IPS-20b (cell line): ENCODE results near the gene GPALPP1.
"Not testable (repeated sequence)": the region's sequence is repeated elsewhere in the genome, so short reads cannot be mapped to it uniquely, and the experiment has no call there.

Experiments used
- H3K27ac ChIP-seq: one replicate; pipeline ENCODE4 v1.5.1; 2013; ENCODE audit warnings: low read length
- H3K27me3 ChIP-seq: 2 replicates; pipeline ENCODE4 v1.6.1; 2013; ENCODE audit warnings: mild to moderate bottlenecking, low read length, inconsistent platforms; ENCODE audit not compliant: insufficient read depth
- H3K36me3 ChIP-seq: 2 replicates; pipeline ENCODE4 v1.6.1; 2013; ENCODE audit warnings: low read depth, mild to moderate bottlenecking, inconsistent platforms, low read length, moderate library complexity; ENCODE audit not compliant: insufficient read depth
- H3K4me1 ChIP-seq: 2 replicates; pipeline ENCODE4 v1.6.1; 2013; ENCODE audit warnings: mild to moderate bottlenecking, control low read depth, inconsistent platforms, low read length, moderate library complexity; ENCODE audit not compliant: insufficient read depth
- H3K4me3 ChIP-seq: 2 replicates; pipeline ENCODE4 v1.5.1; 2013; ENCODE audit warnings: mild to moderate bottlenecking, low read length, inconsistent platforms
- H3K9ac ChIP-seq: 2 replicates; pipeline ENCODE4 v1.6.1; 2013; ENCODE audit warnings: low read depth, mild to moderate bottlenecking, inconsistent platforms, low read length, moderate library complexity
- H3K9me3 ChIP-seq: 2 replicates; pipeline ENCODE4 v1.6.1; 2013; ENCODE audit warnings: mild to moderate bottlenecking, low read depth, low read length, inconsistent platforms; ENCODE audit not compliant: insufficient read depth

GPALPP1 gene

GRCh38 chr13:45011198-45011597, 21.9 kb downstream of the GPALPP1 start:
- H3K4me3 ChIP-seq, result no peak overlapping the region
- H3K27me3 ChIP-seq, result no peaks in the 10 kb centered on the region
- peaks cover 71% of the 10 kb centered on the region for H3K36me3 ChIP-seq
- no peak overlapping the region for H3K27ac ChIP-seq
- no peaks in the 10 kb centered on the region for H3K4me1 ChIP-seq
- no peak overlapping the region for H3K9ac ChIP-seq
- H3K9me3 ChIP-seq, result no peaks in the 10 kb centered on the region

GRCh38 chr13:45015300-45015699, 26.0 kb downstream of the GPALPP1 start:
- Histone ChIP-seq H3K4me3 (no peak overlapping the region), H3K9ac (no peak overlapping the region), H3K4me1 (no peaks in the 10 kb centered on the region), H3K27me3 (no peaks in the 10 kb centered on the region), H3K27ac (no peak overlapping the region), H3K36me3 (peaks cover 60% of the 10 kb centered on the region), H3K9me3 (no peaks in the 10 kb centered on the region)

- no peaks in the 10 kb centered on the region for H3K9me3 ChIP-seq
- H3K4me1 ChIP-seq, result no peaks in the 10 kb centered on the region
- peaks cover 63% of the 10 kb centered on the region for H3K36me3 ChIP-seq
- H3K27me3 ChIP-seq, result no peaks in the 10 kb centered on the region
- no peak overlapping the region for H3K9ac ChIP-seq
- no peak overlapping the region for H3K27ac ChIP-seq
- H3K4me3 ChIP-seq, result no peak overlapping the region
These were observed 27.6 kb downstream of the GPALPP1 start for GRCh38 chr13:45016792-45017425.

GRCh38 chr13:45019981-45020380, 30.6 kb downstream of the GPALPP1 start:
- peaks cover 51% of the 10 kb centered on the region for H3K36me3 ChIP-seq
- not testable (repeated sequence) for H3K9me3 ChIP-seq, H3K4me1 ChIP-seq, H3K27ac ChIP-seq, H3K4me3 ChIP-seq, H3K27me3 ChIP-seq, H3K9ac ChIP-seq

GRCh38 chr13:45021250-45021649, 31.9 kb downstream of the GPALPP1 start:
- Histone ChIP-seq H3K9ac (no peak overlapping the region), H3K4me3 (no peak overlapping the region), H3K27ac (no peak overlapping the region), H3K9me3 (no peaks in the 10 kb centered on the region), H3K27me3 (no peaks in the 10 kb centered on the region), H3K36me3 (peaks cover 41% of the 10 kb centered on the region), H3K4me1 (no peaks in the 10 kb centered on the region)

- Histone ChIP-seq H3K27me3 (no peaks in the 10 kb centered on the region), H3K4me3 (no peak overlapping the region), H3K9ac (no peak overlapping the region), H3K27ac (no peak overlapping the region), H3K9me3 (no peaks in the 10 kb centered on the region), H3K36me3 (peaks cover 31% of the 10 kb centered on the region; the same call in 1 of the 2 replicates), H3K4me1 (no peaks in the 10 kb centered on the region)
These were observed 35.5 kb downstream of the GPALPP1 start for GRCh38 chr13:45024847-45025246.

GRCh38 chr13:45034342-45034741, 45.0 kb downstream of the GPALPP1 start:
- H3K9ac ChIP-seq, result no peak overlapping the region
- peaks cover 6% of the 10 kb centered on the region; the same call in 1 of the 2 replicates for H3K36me3 ChIP-seq
- no peaks in the 10 kb centered on the region for H3K27me3 ChIP-seq

GRCh38 chr13:45036206-45036605, 46.9 kb downstream of the GPALPP1 start:
- Histone ChIP-seq H3K9ac (no peak overlapping the region), H3K9me3 (no peaks in the 10 kb centered on the region), H3K4me3 (no peak overlapping the region), H3K36me3 (peaks cover 6% of the 10 kb centered on the region; the same call in 1 of the 2 replicates), H3K27ac (no peak overlapping the region), H3K4me1 (no peaks in the 10 kb centered on the region), H3K27me3 (no peaks in the 10 kb centered on the region)

More at GRCh38 chr13:45034342-45034741, 45.0 kb downstream of the GPALPP1 start:
- Histone ChIP-seq H3K4me3 (no peak overlapping the region), H3K27ac (no peak overlapping the region), H3K4me1 (no peaks in the 10 kb centered on the region), H3K9me3 (no peaks in the 10 kb centered on the region)

GRCh38 chr13:45040173-45040572, 50.8 kb downstream of the GPALPP1 start:
- Histone ChIP-seq H3K27ac (no peak overlapping the region), H3K4me1 (no peaks in the 10 kb centered on the region), H3K36me3 (peaks cover 3% of the 10 kb centered on the region; the same call in 1 of the 2 replicates), H3K9me3 (no peaks in the 10 kb centered on the region), H3K9ac (no peak overlapping the region), H3K4me3 (no peak overlapping the region), H3K27me3 (no peaks in the 10 kb centered on the region)

GRCh38 chr13:45040622-45041021, 51.3 kb downstream of the GPALPP1 start:
- H3K27ac ChIP-seq, result no peak overlapping the region
- no peaks in the 10 kb centered on the region for H3K9me3 ChIP-seq
- H3K4me1 ChIP-seq, result no peaks in the 10 kb centered on the region
- H3K9ac ChIP-seq, result no peak overlapping the region
- H3K36me3 ChIP-seq, result peaks cover under 1% of the 10 kb centered on the region; the same call in 1 of the 2 replicates
- H3K27me3 ChIP-seq, result no peaks in the 10 kb centered on the region
- no peak overlapping the region for H3K4me3 ChIP-seq

GRCh38 chr13:45042539-45042938, 53.2 kb downstream of the GPALPP1 start:
- H3K4me1 ChIP-seq, result no peaks in the 10 kb centered on the region
- H3K9me3 ChIP-seq, result no peaks in the 10 kb centered on the region
- H3K9ac ChIP-seq, result no peak overlapping the region
- no peaks in the 10 kb centered on the region for H3K27me3 ChIP-seq
- H3K27ac ChIP-seq, result no peak overlapping the region
- H3K36me3 ChIP-seq, result no peaks in the 10 kb centered on the region
- no peak overlapping the region for H3K4me3 ChIP-seq

GRCh38 chr13:45046445-45046844, 57.1 kb downstream of the GPALPP1 start:
- no peaks in the 10 kb centered on the region for H3K4me1 ChIP-seq
- H3K4me3 ChIP-seq, result peak overlapping the region; percentile 67; the same call in 1 of the 2 replicates
- no peaks in the 10 kb centered on the region for H3K9me3 ChIP-seq

More at GRCh38 chr13:45046445-45046844, 57.1 kb downstream of the GPALPP1 start:
- no peaks in the 10 kb centered on the region for H3K27me3 ChIP-seq
- H3K9ac ChIP-seq, result peak overlapping the region; percentile 40; the same call in 1 of the 2 replicates
- no peak overlapping the region for H3K27ac ChIP-seq
- no peaks in the 10 kb centered on the region for H3K36me3 ChIP-seq
